Measurements from ENCODE around the gene ATP5ME. TPM values are rescaled to one million over a fixed set of nuclear protein-coding genes. Genes with fewer than 3 reads are reported as not detected.
A peak's percentile ranks its signal among the peaks of the same experiment; 100 is the strongest.

The ATP5ME gene
- total RNA-seq: 278 and 281 TPM in 2 replicates
- long read RNA-seq, transcript ATP5ME-201 (4 exons, 365 nt): major isoform, 54 of 60 reads
- long read RNA-seq, partial matches to known transcripts: 1 of 60 reads
- long read RNA-seq, other reads (novel, unspliced or antisense): 3 of 60 reads

GRCh38 chr4:674172-675035, at the start of gene ATP5ME, which contains the start of gene MYL5:
Gene ATP5ME (minus strand): TSS chr4:674276. CDS start chr4:674247, 29 bp downstream.
Gene MYL5 (plus strand): TSS chr4:674542. CDS start chr4:678027, 3,485 bp downstream.
- TF ChIP-seq CTCF (conservative IDR thresholded peaks at IDR 0.05): peak; percentile 96
- Mint-ChIP-seq H3K27me3 (ENCODE audit: low read depth) (no peaks in the 10 kb centered on the region), H3K4me1 (peaks cover 7% of the 10 kb centered on the region), H3K9me3 (no peaks in the 10 kb centered on the region), H3K36me3 (ENCODE audit: low read depth) (peaks cover 7% of the 10 kb centered on the region), H3K4me3 (peak within 1 kb of the TSS; percentile 90), H3K27ac (ENCODE audit: unreplicated experiment) (no peak within 1 kb of the TSS)
- DNase-seq (ENCODE audit: low read depth, low spot score): peak; percentile 96

GRCh38 chr4:722851-723360, 48.8 kb upstream of the ATP5ME start:
- H3K27me3 Mint-ChIP-seq (ENCODE audit: low read depth): no peaks in the 10 kb centered on the region
- no peak overlapping the region for H3K4me3 Mint-ChIP-seq
- DNase-seq (ENCODE audit: low read depth, low spot score): no peak
- H3K9me3 Mint-ChIP-seq: no peaks in the 10 kb centered on the region
- H3K4me1 Mint-ChIP-seq: peaks cover 8% of the 10 kb centered on the region
- H3K36me3 Mint-ChIP-seq (ENCODE audit: low read depth): peaks cover 8% of the 10 kb centered on the region
- TF ChIP-seq CTCF (conservative IDR thresholded peaks at IDR 0.05): no peak
- H3K27ac Mint-ChIP-seq (ENCODE audit: unreplicated experiment): no peak overlapping the region

GRCh38 chr4:722169-722725, 48.2 kb upstream of the ATP5ME start:
- Mint-ChIP-seq H3K4me1 (peaks cover 13% of the 10 kb centered on the region), H3K27me3 (ENCODE audit: low read depth) (no peaks in the 10 kb centered on the region), H3K9me3 (no peaks in the 10 kb centered on the region), H3K4me3 (no peak overlapping the region), H3K36me3 (ENCODE audit: low read depth) (peaks cover 7% of the 10 kb centered on the region), H3K27ac (ENCODE audit: unreplicated experiment) (no peak overlapping the region)
- DNase-seq (ENCODE audit: low read depth, low spot score): no peak
- TF ChIP-seq CTCF (conservative IDR thresholded peaks at IDR 0.05): no peak

GRCh38 chr4:721261-722168, 47.4 kb upstream of the ATP5ME start:
- Mint-ChIP-seq H3K4me1 (peaks cover 8% of the 10 kb centered on the region), H3K27ac (ENCODE audit: unreplicated experiment) (peak overlapping the region; percentile 12), H3K4me3 (no peak overlapping the region), H3K9me3 (no peaks in the 10 kb centered on the region), H3K36me3 (ENCODE audit: low read depth) (peaks cover 7% of the 10 kb centered on the region), H3K27me3 (ENCODE audit: low read depth) (no peaks in the 10 kb centered on the region)
- TF ChIP-seq CTCF (conservative IDR thresholded peaks at IDR 0.05): no peak
- no peak for DNase-seq (ENCODE audit: low read depth, low spot score)
